ENCODE measurements around the gene OR5K4.

OR5K4 gene, protein sequence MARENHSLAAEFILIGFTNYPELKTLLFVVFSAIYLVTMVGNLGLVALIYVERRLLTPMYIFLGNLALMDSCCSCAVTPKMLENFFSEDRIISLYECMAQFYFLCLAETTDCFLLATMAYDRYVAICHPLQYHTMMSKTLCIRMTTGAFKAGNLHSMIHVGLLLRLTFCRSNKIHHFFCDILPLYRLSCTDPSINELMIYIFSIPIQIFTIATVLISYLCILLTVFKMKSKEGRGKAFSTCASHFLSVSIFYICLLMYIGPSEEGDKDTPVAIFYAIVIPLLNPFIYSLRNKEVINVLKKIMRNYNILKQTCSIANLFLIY

DNA sequence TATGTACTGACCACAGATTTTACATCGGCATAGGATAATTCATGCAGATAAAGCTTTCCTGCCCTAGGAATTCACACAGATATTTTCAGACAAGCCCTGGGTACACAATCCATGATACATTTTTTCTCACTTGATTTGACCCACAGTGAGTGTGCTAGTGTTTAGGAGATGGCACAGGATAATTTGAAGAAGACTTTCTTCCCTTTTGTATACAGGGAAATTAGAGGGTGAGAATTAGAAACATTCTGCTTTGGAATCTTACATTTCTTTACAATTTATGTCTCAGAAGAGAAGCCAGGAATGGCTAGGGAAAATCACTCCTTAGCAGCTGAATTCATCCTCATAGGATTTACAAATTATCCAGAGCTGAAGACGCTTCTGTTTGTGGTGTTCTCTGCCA is at the start of gene OR5K4:
OR5K4 (plus strand) TSS at position 301 of the 400 bp plus-strand sequence; CDS start at position 301, 0 bp downstream.
- DNase-seq: no peak

DNA sequence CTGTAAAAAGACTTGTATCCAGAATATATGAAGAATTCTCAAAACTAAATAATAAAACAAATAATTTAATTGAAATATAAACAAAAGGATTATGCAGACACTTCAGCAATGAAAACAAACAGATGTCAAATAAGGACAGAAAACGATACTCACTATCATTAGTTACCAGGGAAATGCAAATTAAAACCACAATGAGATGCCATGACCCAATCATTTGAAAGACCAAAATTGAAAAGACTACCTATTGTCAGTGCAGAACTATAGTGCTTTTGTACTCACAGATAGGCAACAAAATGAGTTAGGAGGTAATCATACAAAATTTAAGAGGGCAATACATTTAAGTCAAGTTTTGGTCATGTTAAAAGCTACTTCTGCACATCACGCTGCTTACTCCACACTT is 31.6 kb upstream of the OR5K4 start:
- DNase-seq: no peak

DNA sequence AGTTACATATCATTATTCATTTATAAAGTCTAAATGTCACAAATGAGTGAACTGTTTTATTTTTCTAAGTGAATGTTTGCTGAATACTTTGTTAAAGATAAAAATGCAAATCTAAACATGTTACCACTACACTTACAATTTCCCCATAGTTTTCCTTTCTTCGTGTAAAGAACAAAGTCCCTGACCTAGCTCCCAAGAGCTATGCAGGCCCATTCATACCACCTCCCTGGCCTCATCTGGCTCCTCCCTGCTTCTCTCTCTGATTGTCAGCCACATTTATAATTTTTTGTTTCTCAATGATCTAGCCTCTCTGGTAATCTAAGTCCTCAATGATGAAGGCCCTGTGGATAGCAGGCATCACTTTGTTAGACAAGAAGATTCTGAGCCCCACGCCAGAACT is 31.0 kb upstream of the OR5K4 start:
- no peak for DNase-seq

DNA sequence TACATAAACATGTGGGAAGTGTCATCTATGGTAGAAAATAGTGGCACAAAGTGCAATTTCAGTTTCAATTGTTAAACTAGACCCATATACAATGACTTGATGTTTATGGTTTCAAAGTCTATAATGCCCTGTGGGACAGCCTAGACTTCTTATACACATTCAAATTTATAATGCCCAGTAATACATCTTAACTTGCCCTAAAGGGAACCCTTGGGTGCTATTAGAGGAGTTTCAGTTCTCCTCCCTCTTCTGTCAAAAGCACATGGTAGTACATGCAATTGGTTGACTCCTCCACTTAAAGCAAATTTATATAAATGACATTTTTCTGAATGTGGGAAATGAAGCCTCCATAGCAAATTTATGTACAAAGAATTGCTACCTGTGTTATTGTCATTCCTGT is 30.2 kb upstream of the OR5K4 start:
- no peak for DNase-seq

DNA sequence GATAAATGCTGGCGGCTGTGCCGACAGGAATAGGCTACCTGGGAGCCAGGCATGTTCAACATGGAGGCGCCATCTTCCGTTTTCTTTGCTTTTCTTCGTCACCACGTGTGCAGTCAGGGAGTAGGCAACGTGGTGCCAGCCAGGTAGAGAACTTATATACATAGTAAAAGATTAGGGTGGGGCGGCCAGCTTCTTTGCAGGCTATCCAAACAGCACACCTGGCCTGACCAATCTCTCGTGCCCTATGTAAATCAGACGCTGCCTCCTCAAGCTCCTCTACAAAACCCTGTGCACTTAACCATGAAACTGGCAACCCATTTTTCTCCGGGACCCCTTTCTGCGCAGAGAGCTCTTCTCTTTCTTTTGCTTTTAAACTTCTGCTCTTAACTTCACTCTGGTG is 28.6 kb upstream of the OR5K4 start:
- DNase-seq: no peak

DNA sequence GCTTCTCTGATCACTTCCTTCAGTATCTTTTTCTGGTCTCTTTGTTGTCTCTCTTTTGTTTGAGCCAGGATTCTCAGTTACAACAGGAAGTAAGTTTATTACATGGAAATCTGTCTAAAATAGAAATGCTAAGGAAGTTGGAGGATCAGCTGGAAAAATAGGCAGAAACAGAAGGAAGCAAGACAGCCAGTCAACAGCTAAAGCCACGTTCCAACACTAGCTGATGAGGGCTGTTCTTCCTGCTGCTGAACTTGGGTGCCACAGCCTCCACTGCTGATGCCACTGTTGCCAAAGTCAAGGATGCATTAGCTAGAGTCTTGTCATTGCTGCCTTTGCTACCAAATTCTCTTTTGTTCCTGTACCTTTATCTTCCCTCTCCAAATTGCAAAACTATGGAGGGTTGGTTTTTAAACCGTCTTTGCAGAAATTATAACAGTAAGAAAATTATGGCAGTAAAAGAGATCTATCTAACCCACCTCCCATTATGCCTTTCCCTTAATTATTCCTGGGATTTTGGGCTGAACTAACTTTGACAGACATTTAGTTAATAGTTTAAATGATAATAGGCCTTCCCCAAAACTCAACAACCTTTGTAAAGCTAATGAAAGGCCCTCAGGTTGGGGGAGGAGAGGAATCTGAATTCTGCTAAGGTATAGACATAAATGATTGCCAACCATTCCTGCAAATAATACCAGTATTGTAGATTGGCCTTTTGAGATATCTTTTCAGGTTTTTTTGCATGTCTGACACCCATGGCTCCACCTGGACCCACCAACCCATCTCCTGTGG is 27.4 kb upstream of the OR5K4 start:
- DNase-seq: no peak

DNA sequence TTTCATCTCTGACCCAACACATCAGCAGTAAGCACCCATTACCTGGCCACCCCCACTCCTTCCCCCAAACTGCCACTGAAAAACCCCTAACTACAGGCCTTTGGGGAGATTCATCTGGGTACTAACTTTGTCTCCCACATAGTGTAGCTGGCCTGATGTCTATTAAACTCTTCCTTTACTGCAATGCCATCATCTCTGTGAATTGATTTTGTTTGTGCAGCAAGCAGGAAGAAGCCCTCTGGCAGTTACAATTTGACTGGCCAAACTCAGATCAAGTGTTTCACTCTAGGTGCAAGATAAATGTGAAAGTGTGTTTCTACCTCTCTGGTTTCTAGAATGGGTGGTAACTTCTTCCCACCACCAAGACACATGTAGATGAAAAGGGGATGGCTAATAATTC is 26.7 kb upstream of the OR5K4 start:
- DNase-seq: no peak

DNA sequence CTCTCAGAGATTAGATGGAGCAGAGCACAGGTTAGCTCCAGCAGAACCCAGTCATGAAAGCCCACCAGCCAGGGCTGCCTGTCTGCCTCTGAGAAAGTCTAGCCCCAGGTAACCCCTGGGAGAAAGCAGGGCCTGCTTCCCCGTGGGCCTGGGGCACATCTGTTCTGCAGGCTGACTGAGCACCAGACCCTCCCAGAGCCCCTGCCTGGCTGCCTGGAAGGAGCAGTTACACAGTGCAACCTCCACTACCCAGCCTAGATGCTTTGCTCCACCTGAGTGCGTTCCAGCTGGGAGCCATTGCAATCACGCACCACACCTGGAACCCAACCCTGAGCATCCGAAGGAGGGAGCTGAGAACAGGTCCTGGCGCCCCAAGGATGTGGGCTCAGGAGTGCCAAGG is 24.7 kb upstream of the OR5K4 start:
- no peak for DNase-seq

DNA sequence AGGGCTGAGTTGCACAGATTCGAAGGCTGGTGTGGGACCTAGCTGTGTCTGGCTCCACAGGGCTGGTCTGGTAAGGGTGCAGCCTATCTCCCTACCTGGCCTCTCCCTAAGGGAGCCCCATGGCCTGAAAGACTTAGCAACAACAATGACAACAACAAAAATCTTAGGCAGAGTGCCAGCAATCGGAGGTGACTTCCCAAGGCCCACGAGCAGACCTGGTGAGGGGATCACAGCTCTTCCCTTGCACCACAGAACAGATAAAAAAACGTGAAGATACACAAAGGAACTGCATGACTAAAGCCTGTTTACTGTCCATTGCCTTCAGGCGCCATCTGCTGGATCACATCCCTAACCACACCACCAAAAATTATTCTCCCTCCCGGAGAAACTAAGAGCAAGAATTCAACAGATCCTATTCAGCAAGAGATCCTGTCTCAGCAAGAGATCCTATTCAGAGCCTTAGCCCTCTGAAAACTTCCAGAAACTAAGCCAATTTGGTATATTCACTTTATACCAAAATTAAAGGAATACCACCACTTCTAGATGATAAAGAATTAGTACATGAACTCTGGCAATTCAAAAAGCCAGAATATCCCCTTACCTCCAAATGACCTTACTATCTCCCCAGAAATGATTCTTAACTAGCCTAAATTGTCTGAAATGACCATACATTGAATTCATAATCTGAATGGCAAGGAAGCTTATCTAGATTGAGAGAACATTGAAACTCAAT is 24.1 kb upstream of the OR5K4 start:
- DNase-seq: no peak

DNA sequence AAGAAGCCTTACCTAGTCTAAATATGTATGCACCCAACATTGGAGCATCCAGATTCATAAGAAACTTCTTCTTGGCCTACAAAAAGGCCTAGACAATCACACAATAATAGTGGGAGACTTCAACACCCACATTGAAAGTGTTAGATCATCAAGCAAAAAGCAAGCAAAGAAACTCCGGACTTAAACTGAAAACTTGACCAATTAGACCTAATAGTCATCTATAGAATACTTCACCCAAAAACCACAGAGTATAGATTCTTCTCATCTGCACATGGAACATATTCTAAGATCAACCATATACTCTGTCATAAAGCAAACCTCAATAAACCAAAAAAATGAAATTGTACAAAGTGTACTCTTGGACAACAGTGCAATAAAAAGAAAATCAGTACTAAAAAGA is 22.3 kb upstream of the OR5K4 start:
- no peak for DNase-seq

DNA sequence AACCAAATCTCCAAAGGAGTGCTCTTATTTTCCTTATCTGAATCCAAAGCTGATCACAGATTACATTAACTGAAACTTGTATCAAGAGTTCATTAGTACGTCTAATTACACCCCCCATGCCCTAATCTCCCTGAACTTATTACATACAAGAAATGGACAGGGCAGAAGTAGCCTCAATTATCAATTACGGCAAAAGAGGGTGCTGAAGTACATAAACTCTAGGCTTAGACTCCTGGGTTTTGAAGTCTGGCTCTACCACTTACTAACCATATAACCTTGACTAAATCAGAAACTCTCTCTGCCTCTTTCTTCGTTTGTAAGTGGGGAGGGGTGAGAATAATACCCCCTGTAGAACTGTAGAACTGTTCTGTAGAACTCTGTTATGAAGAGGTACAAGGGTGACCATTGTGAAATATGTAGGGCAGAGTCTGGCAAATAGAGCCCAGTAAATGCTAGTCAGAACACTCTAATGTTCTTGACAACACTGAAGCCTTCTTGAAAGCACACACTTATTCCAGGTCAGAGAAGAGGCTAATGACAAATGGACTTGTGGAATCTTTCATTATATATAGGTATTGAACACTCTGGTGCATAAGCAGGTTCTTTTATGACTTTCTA is 19.6 kb upstream of the OR5K4 start:
- DNase-seq: no peak

DNA sequence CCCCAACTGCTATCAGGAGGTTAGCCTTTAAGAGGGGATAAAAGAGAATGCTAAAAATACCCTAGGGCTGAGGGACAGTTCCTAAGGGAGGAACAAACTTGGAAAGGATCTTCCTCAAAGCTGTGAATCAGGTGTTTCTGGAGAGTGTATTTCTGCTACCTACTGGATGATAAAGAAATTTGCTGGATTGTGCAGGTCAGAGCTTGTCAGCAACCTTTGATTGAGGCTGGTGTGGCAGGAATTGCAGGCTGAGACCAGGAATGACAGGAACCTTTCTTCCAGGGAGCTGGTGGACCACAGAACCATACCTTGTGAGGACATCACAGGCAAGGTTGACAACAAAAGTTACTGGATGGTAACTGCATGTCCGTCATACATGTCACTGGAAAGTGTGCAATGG is 14.6 kb upstream of the OR5K4 start:
- DNase-seq: no peak

DNA sequence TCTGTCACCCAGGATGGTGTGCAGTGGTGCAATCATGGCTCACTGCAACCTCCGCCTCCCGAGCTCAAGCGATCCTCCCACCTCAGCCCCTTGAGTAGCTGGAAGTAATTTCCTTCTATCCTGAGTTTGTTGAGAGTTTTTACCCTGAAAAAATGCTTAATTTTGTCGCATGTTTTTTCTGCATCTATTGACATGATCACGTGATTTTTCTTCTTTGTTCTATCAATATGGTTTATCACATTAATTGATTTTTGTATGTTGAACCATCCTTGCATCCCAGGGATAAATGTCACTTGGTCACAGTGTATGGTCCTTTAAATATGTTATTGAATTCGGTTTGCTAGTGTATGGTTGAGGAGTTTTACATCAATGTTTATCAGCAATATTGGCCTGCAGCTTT is 11.9 kb upstream of the OR5K4 start:
- no peak for DNase-seq

DNA sequence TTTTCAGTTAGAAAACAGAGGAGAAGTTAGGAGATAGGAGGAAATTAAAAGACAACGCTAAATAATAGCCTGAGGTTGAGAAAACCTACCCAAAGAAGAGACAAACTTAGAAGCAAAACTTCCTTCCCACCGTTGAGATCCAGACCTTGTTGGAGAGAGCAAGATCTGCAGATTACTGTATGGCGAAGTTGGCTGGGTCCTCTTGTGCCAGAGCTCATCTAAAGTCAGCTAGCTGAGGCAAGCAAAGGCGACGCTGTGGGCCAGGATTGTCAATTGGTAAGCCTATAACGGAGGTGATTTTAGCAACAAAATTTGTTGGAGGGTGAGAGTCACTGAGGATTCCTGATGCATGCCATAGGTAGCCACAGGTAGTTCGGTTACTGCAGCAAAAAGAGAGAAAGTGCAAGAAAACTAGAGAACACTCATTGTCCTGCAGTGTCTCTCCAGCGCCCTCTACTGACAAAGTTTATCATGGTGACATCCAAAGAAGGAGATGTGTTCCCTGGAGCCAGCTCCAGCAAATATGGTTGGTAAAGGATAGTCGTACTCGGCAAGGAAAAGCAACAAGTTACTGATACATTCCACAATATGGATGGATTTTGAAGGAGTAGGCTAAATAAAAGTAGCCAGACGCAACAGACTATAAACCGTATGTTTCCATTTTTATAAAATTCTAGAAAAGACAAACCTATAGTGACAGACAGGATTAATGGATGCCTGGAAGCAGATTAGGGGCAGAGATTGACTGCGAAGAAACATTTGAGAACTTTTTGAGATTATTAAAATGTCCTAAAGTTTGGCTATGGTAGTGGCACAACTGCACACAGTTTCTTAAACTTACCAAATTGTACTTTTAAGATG is 9.8 kb upstream of the OR5K4 start:
- peak; percentile 0 to 49 for DNase-seq

DNA sequence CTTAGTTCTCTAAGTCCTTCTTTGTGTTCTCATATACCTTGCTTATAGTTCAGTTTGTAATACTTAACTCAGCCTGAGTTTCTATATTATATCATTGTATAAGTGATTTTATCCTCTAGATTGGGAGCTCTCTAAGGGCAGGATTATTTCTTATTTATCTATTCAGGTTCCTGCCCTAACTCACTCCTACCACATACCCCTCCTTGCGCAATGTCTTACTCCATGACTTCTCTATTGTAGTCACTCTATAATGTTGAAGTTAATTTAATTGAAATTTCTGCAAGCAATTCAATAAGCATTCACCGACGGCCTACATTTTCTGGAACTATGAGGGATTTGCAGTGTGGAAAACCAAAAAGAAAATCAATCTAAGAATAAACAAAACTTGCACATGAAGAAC is 3.6 kb upstream of the OR5K4 start:
- DNase-seq: no peak

DNA sequence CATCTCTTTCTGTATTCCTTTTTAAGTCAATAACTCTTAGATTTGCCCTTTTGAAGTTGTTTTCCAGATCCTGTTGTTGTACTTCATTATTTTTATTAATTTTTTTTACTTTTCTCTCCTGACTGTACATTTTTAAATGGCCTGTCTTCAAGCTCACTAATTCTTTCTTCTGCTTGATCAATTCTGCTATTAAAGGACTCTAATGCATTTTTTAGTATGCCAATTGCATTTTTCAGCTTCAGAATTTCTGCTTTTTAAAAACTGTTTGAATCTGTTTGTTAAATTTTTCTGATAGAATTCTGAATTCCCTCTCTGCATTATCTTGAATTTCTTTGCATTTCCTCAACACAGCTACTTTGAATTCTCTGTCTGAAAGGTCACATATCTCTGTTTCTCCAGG is 5.6 kb downstream of the OR5K4 start:
- no peak for DNase-seq

DNA sequence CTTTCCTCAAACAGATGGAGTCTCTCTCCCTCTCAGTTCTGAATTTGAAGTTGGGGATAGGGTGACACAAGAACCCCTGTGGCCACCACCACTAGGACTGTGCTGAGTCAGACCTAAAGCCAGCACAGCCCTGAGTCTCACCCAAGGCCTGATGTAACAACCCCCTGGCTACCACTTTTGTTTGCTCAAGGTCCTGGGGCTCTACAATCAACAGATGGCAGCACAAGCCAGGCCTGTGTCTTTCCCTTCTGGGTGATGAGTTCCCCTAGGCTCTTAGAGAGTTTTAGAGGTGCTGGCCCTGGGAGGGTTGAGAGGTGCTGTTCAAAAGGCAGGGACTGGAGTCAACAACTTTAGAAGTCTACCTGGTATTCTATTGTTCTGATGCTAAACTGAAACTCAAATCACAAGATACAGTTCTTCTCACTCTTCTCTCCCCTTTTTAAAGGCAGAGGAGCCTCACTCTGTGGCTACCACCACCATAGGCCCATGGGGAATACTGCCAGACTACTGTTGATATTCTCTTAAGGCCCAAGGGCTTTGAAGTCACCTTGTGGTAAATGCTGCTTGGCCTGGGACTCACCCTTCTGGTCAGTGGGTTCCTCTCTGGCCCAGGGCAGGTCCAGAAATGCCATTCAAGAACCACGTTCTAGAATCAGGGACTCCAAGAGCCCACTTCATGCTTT is 6.5 kb downstream of the OR5K4 start:
- no peak for DNase-seq

DNA sequence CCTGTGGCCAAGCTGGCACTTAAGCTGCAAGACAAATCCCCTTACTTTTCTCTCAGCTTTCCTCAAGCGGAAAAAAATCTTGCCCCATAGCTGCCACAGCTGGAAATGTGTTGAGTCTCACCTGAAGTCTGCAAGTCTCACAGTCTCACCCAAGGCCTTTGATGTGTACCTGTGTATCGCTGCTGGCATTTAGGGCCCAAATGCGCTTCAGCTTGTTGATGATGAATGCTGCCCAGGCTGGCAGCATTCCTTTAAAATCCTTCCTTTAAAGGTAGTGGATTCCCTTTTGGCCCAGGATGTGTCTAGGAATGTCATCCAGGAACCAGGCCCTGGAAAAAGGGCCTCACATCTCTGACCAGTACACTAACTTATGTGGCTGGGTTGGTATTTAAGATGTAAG is 7.0 kb downstream of the OR5K4 start:
- no peak for DNase-seq

DNA sequence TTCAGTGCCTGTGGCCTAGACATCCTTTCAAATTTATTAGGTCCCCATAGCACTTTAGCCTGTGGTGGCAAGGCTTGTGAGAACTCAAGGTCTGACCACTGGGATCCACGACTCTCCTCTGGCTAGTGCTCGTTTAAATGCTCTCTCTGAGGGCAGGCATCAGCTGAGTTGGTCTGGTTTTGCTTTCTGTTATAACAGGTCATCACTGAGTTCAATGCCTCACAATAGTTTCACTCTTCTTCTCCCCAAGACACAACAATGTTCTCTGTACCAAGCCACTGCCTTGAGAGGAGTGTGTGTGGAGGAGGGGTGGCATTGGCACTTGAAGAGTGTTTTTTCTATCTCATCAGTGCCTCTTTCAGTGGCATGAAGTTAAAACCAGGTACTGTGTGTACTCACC is 7.6 kb downstream of the OR5K4 start:
- no peak for DNase-seq

DNA sequence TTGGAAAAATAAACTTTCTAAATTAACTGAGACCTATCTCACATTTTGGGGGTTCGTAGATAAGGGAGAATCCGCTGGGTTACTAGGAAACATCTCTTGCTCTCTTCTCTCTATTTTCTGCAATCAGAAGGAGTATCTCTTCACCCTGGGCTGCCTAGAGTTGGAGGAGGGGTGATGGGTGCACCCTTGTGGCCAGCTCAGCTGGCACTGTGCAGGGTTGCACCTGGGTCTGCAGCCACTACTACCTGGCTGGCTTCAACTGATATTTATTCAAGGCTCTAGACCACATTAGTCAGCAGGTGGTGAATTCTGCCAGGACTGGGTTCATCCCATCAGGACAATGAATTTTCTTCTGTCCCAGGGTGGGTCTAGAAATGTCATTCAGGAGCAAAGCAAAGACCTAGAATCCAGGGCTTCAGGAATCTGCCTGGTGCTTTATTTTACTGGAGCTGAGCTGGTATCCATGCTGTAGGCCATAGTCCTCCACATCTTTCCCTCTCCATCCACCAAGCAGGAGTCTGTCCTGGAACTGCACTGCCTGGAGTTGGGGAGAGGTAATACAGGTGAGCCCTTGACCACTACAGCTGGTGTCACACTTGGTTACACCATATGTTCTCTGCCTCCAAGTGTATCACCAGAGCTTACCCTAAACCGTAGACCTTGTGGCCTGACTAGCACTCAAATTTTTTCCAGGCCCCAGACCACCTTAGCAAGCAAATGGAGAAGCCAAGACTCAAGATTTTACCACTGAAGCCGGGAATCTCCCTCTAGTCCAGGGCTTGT is 14.0 kb downstream of the OR5K4 start:
- DNase-seq: no peak

DNA sequence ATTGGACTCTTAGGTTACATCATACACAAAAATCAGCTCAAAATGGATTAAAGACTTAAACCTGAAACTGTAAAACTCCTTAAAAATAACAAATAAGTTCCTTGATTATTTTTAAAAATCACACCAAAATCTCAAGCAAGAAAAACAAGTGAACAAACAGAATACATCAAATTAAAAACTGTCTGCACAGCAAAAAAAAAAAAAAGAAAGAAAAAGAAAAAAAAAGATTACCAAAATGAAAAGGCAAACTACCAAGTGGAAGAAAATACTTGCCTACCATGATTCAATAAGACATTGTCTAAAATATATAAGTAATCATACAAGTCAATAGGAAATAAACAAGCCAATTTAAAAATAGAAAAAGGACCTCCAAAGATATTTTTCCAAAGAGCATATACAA is 17.5 kb downstream of the OR5K4 start:
- DNase-seq: no peak

Measured in NCI-H1930 (cell line).